NCI-H526 treated with DMSO at 0.1 percent for 48 hours (cell line): Measurements from ENCODE around the gene FBXL20.
A peak's percentile ranks its signal among the peaks of the same experiment; 100 is the strongest.

Experiments used
- DNase-seq: peaks from one replicate; lab custom pipeline; 2025; lab: John Stamatoyannopoulos, UW

The FBXL20 gene

DNA sequence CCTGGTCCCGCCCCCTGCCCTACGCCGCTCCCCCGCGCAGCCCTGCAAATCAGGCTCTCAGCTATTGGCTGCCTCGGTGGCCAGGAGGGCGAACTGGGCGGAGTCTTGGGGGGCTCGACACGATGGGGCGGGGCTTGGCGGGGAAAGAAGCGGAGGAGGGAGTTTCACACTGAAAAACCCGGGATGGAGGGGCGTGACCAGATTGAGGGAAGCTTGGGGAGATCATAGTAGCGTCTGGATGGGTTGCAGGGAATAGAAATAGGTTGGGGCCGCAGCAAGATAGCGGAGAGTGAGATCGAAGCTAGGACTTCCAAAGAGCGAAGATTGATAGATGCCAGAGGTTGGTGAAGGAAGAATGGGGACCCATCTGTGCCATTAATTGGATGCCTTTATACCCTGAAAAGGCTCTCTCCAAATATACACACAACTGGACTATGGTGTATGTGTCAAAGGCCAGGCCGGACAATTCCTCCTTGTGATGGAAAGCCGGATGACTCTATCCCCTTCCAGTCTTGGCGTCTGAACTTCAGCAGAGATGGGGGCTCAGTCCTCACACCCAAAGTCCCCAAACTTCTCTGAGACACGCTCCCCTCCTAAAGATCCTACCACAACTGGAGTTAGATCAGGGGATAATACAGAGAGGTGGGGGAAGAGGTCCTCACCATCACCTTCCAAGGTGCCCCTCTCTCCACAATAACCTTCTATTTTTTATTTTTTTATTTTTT is 175.3 kb downstream of the FBXL20 start:
- peak; percentile 36 for DNase-seq

DNA sequence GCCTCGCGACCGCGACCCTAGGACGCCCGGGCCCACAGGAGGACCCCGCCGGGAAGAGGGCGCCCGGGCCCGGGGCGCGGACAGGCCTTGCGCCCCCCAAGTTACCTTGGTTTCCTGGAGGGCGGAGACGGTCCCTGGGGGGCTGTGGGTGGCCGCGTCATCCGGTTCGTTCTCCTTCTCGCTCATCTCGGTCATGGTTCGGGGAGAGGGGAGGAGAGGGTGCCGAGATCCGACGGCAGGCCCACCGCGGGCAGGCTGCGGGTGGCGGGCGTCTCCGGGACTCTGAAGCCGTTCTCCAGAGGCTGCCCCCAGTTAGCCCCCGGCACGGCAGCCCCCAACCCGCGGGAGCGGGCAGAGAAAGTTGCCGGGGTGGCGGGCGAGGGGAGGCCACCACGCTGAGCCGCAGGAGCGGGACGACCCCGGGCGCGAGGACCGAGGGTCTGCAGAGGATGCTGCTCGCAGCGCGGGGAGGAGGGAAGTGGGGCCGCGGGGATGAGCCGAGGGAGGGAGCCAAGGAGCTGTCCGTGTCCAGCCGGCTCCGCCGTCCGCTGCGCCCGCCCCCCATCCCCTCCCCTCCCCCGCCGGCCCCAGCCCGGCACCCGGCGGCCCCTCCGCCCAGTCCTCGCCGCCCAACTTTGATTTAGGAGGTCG is 176.0 kb downstream of the FBXL20 start, which contains the start of gene STAC2:
STAC2 (minus strand) TSS at position 638 of the 651 bp plus-strand sequence; CDS start at position 195, 443 bp downstream.
- DNase-seq, result no peak

DNA sequence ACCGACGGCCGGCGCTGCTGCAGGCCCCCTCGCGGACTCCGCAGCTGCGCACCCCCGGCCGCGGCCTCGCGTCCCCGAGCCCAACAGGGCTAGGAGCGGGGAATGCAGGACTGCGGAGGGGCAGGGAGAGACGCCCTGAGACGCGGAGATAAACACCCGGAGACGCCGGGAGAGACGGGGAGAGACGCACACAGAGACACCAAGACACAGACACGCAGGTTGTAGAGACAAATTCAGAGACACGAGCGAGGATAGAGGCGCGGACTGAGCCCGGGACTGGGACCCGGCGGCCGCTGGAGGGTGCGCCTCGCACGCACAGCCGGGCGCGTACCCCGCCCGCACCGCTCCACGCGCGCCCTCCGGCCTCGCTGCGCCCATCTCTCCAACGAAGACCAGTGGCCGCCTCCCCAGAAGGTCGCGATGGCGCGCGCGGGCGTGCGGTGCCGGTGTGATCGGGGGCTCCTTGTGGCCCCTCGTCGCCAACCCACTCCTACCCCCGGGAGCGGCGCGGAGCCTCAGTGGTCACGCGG is 176.6 kb downstream of the FBXL20 start:
- no peak for DNase-seq

DNA sequence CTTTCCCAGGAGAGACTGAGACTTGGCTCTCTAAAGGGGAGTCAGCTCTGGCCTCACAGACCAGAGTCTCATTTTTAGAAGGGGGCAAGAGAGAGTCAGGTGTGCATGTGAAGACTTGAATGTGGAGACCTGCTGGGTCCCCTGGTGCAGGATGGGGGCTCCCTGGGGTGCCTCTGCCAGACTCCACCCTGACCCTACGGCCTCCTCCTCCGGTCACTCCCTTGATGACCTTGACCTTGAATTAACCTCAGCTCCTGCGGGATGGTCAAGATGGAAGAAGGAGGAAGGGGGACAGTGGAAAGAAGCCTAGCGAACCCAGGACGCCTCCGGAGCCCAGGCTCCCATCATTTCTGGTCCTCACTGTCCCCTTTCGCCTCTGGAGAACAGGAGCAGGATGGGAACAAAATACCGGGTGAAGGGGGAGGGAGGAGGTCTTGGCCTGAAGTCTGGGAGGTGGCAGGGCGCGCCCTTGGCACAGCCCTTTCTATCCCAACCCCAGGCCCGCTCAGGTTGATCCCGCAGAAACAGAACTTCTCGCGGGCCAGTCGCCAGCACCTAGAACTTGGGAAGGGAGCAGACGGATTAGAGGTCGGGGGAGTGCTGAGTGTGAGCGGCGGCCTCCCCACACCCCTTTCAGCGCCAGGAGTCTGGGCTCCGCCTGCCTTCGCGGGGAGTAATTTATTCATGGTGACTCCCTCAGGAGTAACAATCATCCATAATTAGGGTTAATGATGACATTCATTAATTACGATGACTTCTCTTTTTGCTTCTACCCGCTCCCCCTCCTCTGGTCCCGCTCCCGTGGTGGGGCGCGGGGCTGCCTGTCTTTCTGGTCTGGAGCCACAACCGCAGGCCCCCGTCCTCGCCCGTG is 177.3 kb downstream of the FBXL20 start:
- DNase-seq, result no peak

DNA sequence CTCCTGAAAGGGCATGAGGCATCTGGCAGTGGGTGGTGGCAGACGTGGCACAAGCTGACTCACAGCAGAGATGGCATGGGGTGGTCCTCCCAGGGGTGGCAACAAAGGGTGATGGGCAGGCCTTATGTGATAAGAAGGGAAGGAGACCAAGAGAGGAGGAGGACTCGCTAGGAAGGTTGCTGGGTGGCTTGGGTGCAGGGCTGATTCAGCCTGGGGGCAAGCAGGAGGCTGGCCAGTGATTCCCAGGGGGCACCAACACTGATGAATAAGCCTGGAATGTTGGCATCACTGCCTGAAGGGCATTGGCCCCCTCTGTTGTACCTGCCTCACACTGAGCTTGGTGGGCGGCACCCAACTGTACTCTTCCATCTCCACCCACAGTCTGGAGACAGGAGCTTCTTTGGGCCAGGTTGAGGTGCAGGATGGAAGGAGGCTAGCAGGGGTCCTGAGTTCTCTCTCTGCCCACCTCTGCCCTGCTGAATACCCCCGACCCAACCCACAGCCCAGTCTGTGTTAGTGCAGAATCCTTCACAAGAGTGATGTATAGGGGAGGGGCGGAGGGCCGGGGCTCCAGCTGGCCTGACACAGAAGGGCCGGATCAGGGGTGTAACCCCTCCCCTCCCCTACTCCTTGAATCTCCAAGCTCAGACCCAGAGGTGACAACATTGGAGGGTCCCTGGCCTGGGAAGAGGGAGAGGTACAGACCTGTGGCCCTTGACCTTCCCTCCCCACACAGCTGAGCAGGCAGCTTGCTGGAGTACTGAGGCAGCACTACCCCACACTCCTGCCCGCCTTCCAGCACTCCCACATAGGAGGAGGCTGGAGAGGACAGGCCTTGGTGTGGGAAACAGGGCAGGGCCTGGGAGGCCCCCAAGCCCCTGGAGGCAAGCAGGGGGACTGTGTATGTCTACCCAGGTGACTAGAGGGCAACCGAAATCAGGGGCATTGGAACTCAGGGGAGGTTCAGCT is 178.3 kb downstream of the FBXL20 start:
- no peak for DNase-seq

DNA sequence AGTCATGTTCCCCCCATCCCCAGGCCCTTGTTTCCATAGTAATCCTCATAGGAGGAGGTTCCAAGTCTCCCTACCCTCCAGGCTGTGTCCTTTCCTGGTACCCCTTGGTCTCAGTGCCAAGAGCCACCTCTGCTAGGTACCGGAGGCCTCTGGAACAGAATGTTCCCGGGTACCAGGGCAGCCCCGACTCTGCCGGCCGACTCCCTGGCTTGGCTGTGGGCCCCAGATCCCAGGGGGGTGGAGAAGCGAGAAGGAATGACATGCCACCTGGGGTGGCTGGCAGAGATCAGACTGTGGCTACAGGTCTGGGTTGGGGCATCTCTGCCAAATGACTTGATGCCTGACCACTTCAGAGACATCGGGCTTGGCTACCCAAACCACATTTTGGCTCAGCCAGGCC is 179.3 kb downstream of the FBXL20 start:
- DNase-seq, result no peak

DNA sequence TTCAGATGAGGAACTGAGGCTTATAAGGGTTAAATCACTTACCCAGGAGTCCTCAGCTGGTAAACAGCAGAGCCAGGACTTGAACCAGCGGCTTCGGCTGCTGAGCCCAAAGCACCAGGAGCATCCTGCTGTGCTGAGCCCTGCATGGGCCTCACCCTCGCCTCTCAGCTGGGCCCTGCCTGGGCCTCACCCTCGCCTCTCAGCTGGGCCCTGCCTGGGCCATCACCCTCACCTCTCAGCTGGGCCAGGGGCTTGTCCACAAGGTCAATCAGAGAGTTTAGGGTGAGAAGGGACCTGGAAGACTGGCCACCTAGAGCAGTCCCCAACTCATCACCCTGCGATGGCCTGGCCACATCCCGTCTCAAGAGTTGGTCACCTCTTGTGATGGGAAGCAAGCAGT is 179.9 kb downstream of the FBXL20 start:
- DNase-seq, result no peak

DNA sequence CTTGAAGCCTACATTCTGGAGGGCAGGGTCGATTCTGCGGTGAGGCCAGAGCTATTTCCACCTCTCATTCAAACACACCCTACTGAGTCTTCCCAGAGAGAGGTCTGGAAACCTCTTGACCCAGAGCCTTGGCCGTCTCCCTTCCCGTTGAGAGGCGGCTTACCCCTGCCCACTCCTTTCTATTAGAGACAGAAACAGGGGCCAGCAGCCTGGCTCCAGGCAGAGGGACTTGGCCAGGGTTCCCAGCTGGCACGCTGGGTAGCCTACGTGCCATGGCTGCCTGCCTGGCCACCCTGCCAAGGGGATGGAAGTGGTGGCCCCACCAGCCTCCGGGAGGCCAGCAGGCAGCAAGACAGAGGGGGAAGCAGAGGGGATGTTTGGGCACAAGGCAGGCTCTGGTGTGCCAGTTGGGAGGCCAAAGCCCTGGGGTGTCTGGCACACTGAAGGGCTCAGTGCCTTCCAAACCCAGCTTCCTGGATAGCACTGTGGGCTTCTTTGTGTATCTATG is 181.7 kb downstream of the FBXL20 start:
- DNase-seq, result no peak

DNA sequence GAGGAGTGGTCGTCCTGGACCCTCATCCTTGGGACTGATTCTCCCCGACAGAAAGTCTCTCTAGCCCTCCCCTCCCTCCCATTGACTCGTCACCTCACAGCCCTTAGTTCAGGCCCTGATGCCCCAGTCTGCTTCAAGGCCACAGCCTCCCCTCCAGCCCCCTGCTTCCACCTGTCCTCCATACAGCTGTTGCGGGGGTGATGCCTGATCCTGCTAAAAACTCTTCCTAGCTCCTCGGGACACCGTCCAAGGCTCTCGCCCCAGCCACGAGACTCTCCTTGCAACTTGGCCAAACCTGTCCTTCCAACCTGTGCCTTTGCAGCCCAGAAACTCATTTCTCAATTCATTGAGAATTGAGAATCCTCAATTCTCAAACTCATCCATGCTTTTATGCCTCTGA is 182.5 kb downstream of the FBXL20 start:
- DNase-seq, result no peak

DNA sequence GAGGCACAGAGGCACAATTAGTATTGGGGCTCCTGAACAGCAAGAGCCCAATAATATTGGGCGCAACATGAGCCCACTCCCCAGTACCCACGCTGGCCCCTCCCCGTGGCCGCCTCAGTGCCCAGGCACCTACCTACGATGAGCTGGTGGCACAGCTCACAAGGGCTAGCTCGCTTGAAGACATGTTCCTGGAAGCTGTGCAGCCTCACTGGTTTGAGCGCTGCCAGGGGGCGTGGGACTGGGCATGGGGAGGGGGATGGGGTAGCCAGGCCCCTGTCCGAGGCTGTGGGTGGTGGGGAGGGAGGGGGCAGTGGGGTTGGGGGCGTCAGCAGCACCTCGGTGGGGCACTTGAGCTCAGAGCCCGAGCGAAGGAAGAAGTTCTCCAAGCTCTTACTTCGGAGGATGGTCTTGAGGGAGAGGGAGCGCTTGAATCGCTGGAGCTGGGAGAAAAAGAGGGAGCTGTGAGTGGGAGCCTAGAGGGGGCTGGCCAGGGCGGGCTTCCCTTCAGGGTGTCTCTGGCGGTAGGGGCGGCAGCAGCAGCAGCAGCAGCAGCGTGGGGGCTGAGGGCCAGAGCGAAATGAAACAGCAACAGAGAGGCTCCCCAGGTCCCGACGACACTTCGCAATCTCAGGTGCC is 183.6 kb downstream of the FBXL20 start:
- DNase-seq, result no peak

DNA sequence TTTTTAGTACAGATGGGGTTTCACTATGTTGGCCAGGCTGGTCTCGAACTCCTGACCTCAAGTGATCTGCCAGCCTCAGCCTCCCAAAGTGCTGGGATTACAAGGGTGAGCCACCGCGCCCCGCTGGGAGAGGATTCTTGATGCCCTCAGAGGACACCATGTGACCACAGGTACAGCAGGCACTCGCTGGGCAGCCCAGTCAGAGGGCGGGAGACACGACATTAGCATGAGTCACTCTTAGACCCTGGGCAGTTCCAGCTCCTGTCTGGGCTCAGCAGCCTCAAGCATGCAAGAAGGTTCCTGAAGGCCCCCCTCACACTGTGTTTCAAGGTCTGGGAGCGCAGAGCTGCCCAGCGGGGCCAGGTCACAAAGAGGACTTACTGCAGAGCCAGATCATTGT is 187.6 kb downstream of the FBXL20 start:
- DNase-seq, result no peak

DNA sequence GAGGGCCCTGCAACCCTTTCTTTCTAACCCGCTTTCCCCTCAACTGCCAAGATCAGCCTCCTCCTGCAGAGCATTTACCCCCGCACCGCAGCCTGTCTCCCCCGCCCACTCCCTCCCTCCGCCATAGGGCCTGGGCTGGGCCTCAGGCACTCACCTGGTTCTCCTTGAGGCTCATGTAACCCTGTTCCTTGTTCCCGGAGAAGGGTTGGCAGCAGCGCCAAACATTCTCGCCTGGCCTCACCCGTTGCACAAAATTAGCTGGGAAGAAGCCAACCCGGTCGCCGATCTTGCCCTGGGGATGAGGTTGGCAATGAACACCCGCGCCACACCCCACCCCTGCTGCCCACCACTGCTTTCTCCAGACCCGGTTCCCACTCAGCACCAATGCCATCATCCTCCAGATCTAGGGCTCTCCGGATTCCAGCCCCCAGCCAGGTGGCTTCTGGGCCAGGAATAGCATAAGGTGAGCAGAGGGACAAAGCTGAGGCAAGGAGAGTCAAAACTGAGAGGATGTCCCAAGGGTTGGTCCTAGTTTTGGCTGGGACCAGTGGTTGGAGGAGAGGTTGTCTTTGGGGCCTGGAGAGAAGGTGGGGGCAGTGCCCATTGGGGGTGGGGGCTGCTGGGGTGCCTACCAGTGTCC is 188.5 kb downstream of the FBXL20 start:
- no peak for DNase-seq

DNA sequence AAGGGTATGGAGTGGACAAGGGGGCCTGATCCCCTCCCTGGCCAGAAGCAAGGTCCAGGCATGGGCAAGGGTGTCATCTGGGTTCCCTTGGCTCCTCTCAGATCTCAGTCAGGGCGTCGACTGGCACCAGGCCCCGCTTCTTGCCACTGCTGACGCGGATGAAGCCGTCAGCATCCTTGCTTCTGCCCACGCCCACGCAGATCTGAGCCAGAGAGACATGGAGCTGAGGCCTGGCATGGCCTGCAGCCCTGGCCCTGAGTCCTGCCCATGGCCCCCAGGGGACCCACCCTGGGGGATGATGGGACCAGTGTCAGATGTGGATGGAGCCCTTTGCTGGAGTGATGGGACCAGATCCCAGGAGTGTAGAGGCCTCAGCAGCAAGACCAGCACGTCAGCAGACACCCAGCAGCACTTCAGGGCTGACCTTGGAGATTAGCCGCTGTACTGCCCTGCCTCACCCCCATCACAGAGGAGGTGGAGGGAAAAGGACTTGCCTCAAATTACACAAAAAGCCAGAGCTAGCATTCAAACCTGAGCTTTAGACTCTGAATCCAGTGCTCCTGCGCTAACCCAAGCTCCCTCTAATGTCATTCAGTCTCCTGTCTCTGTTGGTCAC is 189.1 kb downstream of the FBXL20 start:
- no peak for DNase-seq

DNA sequence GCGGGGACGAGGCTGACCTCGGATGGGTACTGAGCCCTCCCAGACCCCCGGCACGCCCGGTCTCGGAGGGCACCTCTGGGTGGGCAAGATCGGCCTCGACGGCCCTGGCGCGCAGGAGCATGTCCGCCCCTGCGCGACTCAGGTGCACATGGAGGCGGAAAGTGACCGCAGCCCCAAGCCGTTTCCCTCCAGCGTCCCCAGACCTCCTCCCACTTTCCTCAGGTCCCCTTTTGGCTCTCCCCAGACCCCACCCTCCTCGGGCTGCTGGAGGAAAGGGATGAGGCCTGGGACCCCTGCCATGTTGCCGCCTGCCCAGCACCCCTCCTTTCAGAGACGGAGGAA is 191.4 kb downstream of the FBXL20 start:
- DNase-seq, result no peak

DNA sequence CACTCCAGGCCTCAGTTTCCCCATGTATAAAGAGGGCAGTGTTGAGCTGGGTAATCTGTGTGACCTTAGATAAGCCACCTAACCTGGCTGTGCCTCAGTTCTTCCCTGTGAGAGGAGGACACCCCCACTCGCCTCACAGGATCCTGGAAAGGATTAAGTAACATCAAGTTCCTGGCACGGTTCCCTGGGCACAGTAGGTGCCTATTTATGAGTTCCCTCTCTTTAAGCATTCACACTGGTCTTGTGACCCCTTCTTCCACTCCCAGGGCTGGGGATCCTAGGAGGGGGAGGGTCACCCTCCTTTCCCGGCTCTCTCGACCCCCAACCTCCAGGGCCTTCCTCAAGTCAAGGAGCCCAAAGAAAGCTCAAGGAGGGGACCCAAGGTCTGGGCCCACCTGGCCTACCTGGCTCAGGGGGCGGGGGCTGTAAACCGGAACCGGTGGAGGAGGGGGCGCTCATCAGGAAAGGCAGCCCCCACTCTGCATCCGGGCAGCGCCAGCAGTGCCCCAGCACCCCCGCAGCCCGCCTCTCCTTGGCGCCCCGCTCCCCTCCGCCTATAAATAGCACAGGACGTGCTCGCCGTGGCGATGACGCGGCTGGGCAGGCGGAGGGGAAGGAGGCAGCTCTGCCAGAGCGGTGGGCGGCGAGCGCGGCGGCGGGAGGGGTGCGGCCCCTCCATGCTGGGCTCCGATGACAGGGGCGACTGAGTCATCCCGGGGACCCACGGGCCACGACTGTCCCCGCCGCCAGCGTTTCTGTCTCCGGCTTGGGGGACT is 191.9 kb downstream of the FBXL20 start:
- DNase-seq, result no peak

DNA sequence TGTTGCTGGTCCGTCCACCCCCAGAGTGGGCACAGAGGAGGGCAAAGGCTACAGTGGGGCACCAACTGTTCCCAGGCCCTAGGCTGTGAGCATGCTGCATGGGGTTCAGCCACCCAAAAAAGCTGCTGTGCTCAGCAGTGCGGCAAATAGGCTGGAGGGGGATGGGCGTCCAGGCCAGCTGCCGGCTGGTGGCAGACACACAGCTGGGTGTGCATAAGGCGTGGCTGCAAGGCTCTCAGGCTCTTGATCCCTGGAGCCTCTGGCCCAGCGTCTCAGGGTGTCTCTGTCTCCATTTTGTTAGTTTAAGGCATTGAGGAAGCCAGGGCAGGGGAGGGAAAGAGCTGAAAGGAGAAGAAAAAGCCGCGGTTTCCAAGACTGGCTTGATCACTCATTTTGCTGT is 192.5 kb downstream of the FBXL20 start:
- no peak for DNase-seq

DNA sequence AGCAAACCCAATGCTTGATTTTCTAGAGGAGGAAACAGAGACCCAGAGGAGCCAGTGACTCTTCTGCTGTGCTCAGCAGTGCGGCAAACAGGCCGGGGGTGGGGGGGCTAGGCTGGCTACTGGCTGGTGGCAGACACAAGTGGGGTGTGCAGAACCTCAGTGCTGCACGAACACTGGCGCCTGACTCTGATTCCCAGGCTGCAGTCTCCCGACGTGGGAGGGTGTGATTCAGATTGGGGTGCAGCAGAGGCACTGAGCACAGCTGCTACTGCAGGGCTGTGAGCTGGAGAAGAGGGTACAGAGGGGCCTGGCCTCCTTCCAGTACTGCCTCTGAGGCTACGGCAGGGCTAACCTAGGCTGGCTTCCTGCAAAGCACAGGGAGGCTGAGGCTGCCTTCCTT is 193.3 kb downstream of the FBXL20 start:
- no peak for DNase-seq

DNA sequence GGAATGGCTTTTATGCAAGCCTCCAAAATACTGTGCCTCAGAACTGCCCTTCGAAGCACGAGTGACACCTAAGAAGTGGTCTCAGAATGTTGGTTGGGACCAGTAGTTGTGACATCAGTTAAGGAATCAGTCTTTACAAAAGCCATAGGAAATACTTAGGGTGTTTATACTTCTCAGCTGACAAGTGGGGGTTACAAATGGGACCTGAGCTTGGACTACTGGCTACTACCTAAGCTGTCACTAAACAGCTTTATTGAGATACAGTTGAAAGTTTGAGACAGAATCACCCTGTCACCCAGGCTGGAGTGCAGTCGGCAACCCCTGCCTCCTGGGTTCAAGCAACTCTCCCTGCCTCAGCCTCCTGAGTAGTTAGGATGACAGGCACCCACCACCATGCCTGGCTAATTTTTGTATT is 196.3 kb downstream of the FBXL20 start:
- no peak for DNase-seq

DNA sequence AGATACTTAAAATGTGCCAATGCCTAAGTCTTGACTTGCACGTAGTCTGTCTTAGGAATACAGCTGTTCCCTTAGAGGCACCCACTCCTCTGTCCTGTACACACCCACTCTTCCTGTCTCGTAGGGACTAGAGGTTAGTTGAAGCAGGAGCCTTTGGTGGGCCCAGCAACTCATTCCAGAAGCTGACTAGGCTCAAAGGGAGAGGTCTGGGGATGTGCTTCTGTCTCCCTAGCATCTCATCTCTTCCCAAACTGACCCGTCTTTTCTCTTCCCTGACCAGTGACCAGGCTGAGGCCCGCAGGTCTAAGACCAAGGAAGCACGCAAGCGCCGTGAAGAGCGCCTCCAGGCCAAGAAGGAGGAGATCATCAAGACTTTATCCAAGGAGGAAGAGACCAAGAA is 197.2 kb downstream of the FBXL20 start:
- no peak for DNase-seq
